ENCODE results near the gene CYP2B6.
"Not testable (repeated sequence)": the region's sequence is repeated elsewhere in the genome, so short reads cannot be mapped to it uniquely, and the experiment has no call there.

Gene CYP2B6

GRCh38 chr19:40980743-40981442, 10.2 kb upstream of the CYP2B6 start:
- not testable (repeated sequence) for DNase-seq

GRCh38 chr19:40981591-40981990, 9.5 kb upstream of the CYP2B6 start:
- DNase-seq = no peak

- DNase-seq = peak; percentile 22
Observed at GRCh38 chr19:40982594-40983101, 8.4 kb upstream of the CYP2B6 start.

GRCh38 chr19:40989453-40989852, 1.6 kb upstream of the CYP2B6 start:
- no peak for DNase-seq

GRCh38 chr19:40995355-40995754, 4.3 kb downstream of the CYP2B6 start:
- no peak for DNase-seq

- not testable (repeated sequence) for DNase-seq
Observed at GRCh38 chr19:40999018-40999417, 7.9 kb downstream of the CYP2B6 start.

- no peak for DNase-seq
Observed at GRCh38 chr19:41000310-41000737, 9.2 kb downstream of the CYP2B6 start.

- no peak for DNase-seq
Observed at GRCh38 chr19:41001243-41001971, 10.3 kb downstream of the CYP2B6 start.

- not testable (repeated sequence) for DNase-seq
Observed at GRCh38 chr19:41003656-41004055, 12.6 kb downstream of the CYP2B6 start.

GRCh38 chr19:41009700-41010235, 18.7 kb downstream of the CYP2B6 start:
- DNase-seq = no peak

- DNase-seq = no peak
Observed at GRCh38 chr19:41013359-41013758, 22.3 kb downstream of the CYP2B6 start.

GRCh38 chr19:41014643-41015042, 23.6 kb downstream of the CYP2B6 start:
- DNase-seq = no peak

- DNase-seq = no peak
Observed at GRCh38 chr19:41016488-41017071, 25.5 kb downstream of the CYP2B6 start.

GRCh38 chr19:41018736-41019290, 27.7 kb downstream of the CYP2B6 start:
- DNase-seq = no peak

GRCh38 chr19:41019346-41019745, 28.3 kb downstream of the CYP2B6 start:
- DNase-seq = no peak

GRCh38 chr19:41023193-41023592, 32.1 kb downstream of the CYP2B6 start:
- no peak for DNase-seq

- DNase-seq = no peak
Observed at GRCh38 chr19:41025411-41025810, 34.3 kb downstream of the CYP2B6 start.

GRCh38 chr19:41025871-41026270, 34.8 kb downstream of the CYP2B6 start:
- no peak for DNase-seq

GRCh38 chr19:41027273-41027967, 36.3 kb downstream of the CYP2B6 start:
- DNase-seq = no peak

- DNase-seq = no peak
Observed at GRCh38 chr19:41029524-41030432, 38.7 kb downstream of the CYP2B6 start.

- DNase-seq = no peak
Observed at GRCh38 chr19:41030651-41031050, 39.6 kb downstream of the CYP2B6 start.
